GM12865 (cell line): ENCODE measurements around the gene GRPR.

ENCODE experiments used
- DNase-seq: peaks from one replicate; pipeline ENCODE4 v3.0.0; 2010; ENCODE audit warnings: low read depth
- H3K4me3 ChIP-seq: 2 replicates; pipeline ENCODE4 v1.5.1; 2011; ENCODE audit warnings: mild to moderate bottlenecking, low read depth, low read length, control low read depth
- TF ChIP-seq, protein P1 (sequence below): IDR thresholded peaks from 2 replicates; pipeline ENCODE4 v1.5.1; 2011; ENCODE audit warnings: low read length, control low read depth, low read depth, inconsistent platforms; ENCODE audit not compliant: insufficient read depth; ENCODE audit errors: missing control alignments

Gene GRPR

DNA sequence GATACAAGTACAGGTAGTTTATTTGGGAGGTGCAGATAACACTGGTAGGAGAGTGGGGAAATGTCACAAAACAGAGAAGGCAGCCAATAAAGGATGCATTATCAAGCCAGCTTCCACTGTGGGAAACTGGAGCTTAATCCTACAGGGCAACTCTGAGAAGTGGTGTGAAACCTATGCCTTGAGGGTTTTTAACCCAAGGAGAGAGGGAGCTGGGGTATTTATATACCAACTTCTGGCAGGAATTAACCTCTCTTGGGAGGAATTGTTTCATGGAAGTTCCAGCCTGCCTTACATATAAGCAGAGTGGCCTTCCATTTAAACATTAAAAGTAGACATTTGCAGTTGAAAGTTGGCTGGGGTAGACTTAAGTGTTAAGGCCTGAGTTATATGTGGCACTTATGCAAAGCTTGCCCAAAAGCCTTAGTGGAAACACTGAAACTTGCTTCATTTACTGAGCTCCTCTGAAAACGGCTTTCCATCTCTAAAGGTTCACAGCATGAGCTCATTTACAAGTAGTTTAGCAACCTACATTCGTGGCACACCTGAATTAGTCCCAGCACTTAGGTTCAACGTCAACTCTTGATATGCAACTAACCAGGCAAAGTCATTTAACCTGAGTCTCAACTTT lies 63.1 kb downstream of the GRPR start:
- TF ChIP-seq, protein P1, sequence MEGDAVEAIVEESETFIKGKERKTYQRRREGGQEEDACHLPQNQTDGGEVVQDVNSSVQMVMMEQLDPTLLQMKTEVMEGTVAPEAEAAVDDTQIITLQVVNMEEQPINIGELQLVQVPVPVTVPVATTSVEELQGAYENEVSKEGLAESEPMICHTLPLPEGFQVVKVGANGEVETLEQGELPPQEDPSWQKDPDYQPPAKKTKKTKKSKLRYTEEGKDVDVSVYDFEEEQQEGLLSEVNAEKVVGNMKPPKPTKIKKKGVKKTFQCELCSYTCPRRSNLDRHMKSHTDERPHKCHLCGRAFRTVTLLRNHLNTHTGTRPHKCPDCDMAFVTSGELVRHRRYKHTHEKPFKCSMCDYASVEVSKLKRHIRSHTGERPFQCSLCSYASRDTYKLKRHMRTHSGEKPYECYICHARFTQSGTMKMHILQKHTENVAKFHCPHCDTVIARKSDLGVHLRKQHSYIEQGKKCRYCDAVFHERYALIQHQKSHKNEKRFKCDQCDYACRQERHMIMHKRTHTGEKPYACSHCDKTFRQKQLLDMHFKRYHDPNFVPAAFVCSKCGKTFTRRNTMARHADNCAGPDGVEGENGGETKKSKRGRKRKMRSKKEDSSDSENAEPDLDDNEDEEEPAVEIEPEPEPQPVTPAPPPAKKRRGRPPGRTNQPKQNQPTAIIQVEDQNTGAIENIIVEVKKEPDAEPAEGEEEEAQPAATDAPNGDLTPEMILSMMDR: no peak
- no peak overlapping the region for H3K4me3 ChIP-seq
- no peak for DNase-seq

DNA sequence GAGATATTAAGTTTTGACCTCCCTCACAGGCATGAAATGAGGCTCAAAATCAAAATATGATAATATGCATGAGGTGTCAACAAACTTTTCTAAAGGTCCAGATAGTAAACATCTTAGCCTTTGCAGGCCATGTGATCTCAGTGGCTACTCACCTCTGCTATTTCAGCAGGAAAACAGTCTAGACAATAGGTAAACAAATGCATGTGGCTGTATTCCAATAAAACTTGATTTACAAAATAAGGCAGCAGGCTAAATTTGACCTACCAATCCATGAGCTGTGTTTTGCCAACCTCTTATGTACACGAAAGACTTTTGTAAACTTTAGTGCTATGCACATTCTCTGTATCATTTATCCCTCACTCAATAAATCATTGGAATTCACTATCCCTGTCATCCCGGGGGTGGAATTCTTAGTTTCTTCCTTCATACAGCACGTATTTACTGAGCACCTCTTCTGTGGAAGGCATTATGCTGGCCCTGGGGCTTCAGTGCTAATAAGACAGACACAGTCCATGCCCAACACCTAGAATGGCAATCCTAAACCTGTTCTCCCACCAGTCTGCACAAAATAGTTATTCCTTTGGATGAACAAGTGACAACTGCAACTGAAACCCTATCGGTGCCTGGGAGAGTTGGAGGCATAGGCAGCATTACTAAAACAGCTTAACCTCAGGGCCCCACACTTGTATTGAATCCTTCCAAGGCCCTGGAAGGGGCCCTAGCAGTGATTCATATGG lies 63.8 kb downstream of the GRPR start:
- TF ChIP-seq, protein P1: no peak
- no peak overlapping the region for H3K4me3 ChIP-seq

DNA sequence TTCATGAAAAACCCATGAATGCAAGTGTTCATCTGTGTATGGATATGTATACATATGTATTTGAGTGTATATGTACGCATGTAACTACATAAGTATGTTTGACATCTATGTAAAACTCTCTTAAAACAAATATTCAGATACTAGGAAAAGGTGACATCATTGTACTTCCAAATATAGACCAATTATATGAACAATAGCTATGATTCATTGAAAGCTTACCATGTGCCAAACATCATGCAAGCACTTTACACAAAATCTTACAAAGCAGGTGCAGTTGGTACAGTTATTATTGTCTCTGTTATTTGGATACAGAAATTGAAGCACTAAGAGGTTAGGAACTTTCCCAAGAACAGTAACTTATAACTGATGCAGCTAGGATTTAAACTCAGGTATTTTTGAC lies 65.3 kb downstream of the GRPR start:
- TF ChIP-seq, protein P1: no peak
- H3K4me3 ChIP-seq: no peak overlapping the region
- no peak for DNase-seq

More for the DNA sequence above, 63.8 kb downstream of the GRPR start:
- no peak for DNase-seq

DNA sequence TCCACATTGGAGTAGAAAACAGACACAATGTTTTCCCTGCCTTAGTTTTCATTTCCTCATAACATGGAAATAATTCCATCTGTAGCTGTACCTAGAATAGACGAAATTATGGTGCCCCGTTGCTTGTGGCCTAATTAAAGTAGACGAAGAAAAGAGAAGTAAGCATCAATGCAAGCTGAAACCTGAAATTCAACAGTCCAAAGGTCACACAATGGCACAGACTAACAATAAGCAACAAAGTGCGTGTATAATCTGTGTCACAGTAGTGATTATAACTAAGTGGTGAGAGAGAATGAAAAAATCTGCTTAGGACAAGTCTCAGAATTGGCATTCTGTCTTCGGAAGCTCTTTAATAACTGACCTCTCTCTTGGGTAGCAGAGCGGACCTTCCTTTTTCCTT lies 68.2 kb downstream of the GRPR start:
- no peak overlapping the region for H3K4me3 ChIP-seq
- no peak for DNase-seq
- TF ChIP-seq, protein P1: no peak

DNA sequence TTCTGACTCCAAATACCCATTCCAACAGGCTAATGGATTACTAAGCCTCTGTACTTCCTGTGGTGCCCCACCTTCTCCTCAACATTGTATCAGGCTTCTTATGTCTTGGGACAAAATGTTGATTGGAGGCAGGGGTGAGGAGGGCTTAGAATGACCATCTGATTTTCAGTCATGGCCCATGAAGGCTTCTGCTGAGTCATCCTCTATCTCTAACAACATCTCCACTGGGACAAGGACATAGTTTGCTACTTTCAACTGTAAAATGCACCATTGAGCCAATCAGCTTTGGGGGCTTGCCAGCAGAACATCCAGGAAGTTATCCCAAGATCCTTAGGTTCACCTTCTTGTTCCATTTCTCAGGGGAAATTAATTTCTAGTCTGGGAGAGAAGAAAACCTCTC lies 73.5 kb downstream of the GRPR start:
- TF ChIP-seq, protein P1: no peak
- no peak for DNase-seq
- no peak overlapping the region for H3K4me3 ChIP-seq

DNA sequence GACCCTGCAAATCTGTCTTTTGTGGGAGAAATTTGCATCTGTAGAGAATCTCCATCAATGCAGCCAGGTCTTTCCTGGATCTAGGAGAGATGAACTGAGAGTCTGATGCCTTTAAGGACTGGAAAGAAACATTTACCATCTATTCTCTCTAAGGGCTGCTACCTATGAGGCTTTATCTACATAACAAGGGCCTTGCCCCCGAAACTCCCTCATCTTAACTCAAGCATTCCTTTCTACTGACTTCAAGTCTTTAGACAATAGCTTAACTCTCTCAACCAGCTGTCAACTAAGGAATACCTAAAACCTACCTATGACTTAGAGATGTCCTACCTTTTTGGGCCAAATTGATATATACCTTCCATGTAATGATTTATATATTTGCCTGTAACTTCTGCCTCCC lies 76.0 kb downstream of the GRPR start:
- TF ChIP-seq, protein P1: no peak
- H3K4me3 ChIP-seq: no peak overlapping the region
- DNase-seq: no peak
